Measurements from ENCODE around the gene C19orf85. TPM values are rescaled to one million over a fixed set of nuclear protein-coding genes. Genes with fewer than 3 reads are reported as not detected.
A peak's percentile ranks its signal among the peaks of the same experiment; 100 is the strongest.

C19orf85 gene
- total RNA-seq, 1 donor from 2014 or later = not detected

DNA sequence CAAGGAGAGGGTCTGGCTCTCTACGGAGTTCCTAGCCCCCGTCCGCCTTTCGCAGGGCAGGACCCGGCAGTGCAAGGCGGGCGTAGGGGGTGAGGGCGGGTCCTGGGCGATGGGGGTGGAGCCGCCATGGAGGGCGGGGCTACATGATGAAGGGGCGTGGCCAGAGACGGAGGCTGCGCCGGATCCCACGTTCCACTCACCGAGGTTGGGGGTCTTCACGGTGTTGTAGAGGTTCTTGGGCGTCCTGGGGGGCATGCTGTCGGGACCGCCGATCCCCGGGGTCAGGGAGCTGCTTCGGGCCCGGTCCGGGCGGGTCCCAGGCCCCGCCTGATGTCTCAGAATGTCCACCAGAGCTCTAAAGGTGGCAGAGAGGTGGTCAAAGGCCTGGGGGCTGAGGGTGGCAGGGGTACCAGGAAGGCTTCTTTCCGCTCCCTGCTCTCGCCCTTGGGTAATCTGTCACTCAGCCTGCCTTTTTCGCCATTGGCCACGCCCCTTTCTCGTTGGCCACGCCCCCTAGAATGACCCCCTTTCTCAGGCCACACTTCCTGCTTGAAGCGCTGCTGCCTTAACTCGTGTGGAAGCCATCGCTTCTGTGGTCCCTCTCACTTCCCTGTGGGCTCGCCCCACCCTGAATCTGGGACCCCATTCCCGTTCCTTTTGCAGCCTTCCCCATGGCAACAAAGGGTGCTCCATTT is 24.0 kb downstream of the C19orf85 start:
- Histone ChIP-seq H3K27ac (no peak overlapping the region), H3K4me3 (no peak overlapping the region), H3K4me1 (peaks cover 10% of the 10 kb centered on the region), H3K27me3 (ENCODE audit: low read depth) (peaks cover 77% of the 10 kb centered on the region), H3K9me3 (no peaks in the 10 kb centered on the region), H3K36me3 (no peaks in the 10 kb centered on the region)
- intact Hi-C loops (cut with DNase I) = no loop called here
- no peak for DNase-seq
- TF ChIP-seq, protein P1, sequence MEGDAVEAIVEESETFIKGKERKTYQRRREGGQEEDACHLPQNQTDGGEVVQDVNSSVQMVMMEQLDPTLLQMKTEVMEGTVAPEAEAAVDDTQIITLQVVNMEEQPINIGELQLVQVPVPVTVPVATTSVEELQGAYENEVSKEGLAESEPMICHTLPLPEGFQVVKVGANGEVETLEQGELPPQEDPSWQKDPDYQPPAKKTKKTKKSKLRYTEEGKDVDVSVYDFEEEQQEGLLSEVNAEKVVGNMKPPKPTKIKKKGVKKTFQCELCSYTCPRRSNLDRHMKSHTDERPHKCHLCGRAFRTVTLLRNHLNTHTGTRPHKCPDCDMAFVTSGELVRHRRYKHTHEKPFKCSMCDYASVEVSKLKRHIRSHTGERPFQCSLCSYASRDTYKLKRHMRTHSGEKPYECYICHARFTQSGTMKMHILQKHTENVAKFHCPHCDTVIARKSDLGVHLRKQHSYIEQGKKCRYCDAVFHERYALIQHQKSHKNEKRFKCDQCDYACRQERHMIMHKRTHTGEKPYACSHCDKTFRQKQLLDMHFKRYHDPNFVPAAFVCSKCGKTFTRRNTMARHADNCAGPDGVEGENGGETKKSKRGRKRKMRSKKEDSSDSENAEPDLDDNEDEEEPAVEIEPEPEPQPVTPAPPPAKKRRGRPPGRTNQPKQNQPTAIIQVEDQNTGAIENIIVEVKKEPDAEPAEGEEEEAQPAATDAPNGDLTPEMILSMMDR (IDR thresholded peaks at IDR 0.05) = no peak
- no peak for ATAC-seq

DNA sequence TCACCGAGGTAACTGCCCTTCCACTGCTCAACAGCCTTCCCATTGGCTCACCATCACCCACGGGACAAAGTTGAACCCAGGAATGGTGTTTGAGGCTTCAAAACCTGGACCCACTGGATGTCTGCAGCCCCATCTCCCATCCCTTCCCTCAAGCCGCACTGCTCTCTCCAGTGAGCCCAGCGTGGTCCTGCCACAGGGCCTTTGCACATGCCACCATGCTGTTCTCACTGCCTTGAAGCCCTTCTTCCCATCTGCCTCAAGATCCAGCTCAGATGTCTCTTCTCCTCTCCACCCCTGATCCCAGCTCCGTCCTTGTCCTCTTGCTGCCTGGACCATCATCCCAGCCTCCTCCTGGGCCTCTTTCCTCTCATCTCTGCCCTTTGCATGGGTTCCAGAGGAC is 25.5 kb downstream of the C19orf85 start:
- no peak overlapping the region for H3K4me3 ChIP-seq
- peaks cover 10% of the 10 kb centered on the region for H3K4me1 ChIP-seq
- no peak for DNase-seq
- intact Hi-C loops (cut with DNase I) = no loop called here
- TF ChIP-seq, protein P1 (IDR thresholded peaks at IDR 0.05) = no peak
- H3K9me3 ChIP-seq = no peaks in the 10 kb centered on the region
- ATAC-seq = no peak
- H3K36me3 ChIP-seq = no peaks in the 10 kb centered on the region
- H3K27ac ChIP-seq = no peak overlapping the region
- peaks cover 62% of the 10 kb centered on the region for H3K27me3 ChIP-seq (ENCODE audit: low read depth)

DNA sequence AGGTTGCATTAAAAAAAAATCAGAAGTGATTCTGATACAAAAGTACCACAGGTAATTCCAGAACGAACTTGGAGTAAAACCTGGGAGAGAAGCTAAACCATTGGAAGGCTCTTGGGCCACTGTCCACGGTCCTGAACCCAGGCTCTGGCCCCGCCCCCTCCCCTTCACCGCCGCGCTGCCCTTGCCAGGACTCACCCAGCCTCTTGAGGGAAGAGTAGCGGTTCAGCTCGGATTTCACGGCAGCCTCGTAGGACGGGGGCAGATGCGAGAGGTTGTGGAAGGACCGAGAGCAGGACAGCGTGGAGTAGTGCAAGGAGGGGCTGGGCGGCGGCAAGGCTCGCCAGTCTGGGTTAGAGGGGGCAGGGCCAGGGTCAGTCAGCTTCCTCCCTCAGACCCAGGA is 27.1 kb downstream of the C19orf85 start:
- DNase-seq (peak; percentile 71), ATAC-seq (peak; percentile 74 to 83)
- peaks cover 10% of the 10 kb centered on the region for H3K4me1 ChIP-seq
- H3K4me3 ChIP-seq = no peak overlapping the region
- H3K27me3 ChIP-seq (ENCODE audit: low read depth) = peaks cover 69% of the 10 kb centered on the region
- H3K9me3 ChIP-seq = no peaks in the 10 kb centered on the region
- H3K27ac ChIP-seq = no peak overlapping the region
- intact Hi-C loops (cut with DNase I) = no loop called here
- TF ChIP-seq, protein P1 (IDR thresholded peaks at IDR 0.05) = no peak
- no peaks in the 10 kb centered on the region for H3K36me3 ChIP-seq

DNA sequence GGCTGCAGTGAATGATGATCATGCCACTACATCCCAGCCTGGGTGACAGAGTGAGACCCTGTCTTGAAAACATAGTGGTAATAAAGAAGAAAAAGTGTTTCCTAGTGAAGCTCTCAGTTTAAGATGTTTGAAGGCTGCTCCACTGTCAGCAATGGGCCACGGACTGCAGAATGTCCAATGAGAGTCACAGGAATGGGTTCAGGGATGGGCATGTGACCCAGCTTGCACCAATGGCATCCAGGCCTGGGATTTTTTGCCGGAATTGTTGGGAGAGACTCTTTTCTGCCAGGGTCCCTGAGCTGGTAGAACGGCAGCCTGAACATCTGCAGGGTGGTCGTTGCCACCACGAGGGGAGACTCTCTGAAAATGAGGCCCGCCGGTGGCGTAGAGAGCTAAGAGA is 27.7 kb downstream of the C19orf85 start:
- intact Hi-C loops (cut with DNase I) = no loop called here
- ATAC-seq (no peak), DNase-seq (no peak)
- Histone ChIP-seq H3K4me1 (peaks cover 8% of the 10 kb centered on the region), H3K27me3 (ENCODE audit: low read depth) (peaks cover 69% of the 10 kb centered on the region), H3K27ac (no peak overlapping the region), H3K9me3 (no peaks in the 10 kb centered on the region), H3K4me3 (no peak overlapping the region), H3K36me3 (no peaks in the 10 kb centered on the region)
- TF ChIP-seq, protein P1 (IDR thresholded peaks at IDR 0.05) = no peak

DNA sequence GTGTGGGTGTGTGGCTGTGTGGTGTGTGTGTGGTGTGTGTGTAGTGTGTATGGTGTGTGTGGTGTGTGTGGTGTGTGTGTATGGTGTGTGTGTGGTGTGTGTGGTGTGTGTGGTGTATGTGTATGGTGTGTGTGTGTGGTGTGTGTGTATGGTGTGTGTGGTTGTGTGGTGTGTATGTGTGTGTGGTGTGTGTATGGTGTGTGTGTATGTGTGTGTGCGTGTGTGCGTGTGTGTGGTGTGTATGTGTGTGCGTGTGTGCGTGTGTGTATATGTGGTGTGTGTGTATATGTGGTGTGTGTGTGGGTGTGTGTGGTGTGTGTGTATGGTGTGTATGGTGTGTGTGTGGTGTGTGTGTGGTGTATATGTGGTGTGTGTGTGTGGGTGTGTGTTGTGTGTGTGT is 29.5 kb downstream of the C19orf85 start:
- no peak for DNase-seq
- intact Hi-C loops (cut with DNase I) = no loop called here
- Histone ChIP-seq H3K36me3 (no peaks in the 10 kb centered on the region), H3K27ac (no peak overlapping the region), H3K9me3 (no peaks in the 10 kb centered on the region), H3K27me3 (ENCODE audit: low read depth) (peaks cover 62% of the 10 kb centered on the region), H3K4me1 (no peaks in the 10 kb centered on the region), H3K4me3 (no peak overlapping the region)
- ATAC-seq = no peak
- TF ChIP-seq, protein P1 (IDR thresholded peaks at IDR 0.05) = no peak

All from lower lobe of right lung (tissue), 2 donors.